K562 (cell line): Measurements from ENCODE around the gene GLIS1. TPM values are rescaled to one million over a fixed set of nuclear protein-coding genes. Genes with fewer than 3 reads are reported as not detected.

ENCODE experiments used
- ATAC-seq: fragments of 200-7000 bp; cut with Tn5 transposase; 3 replicates; pipeline ENCODE4 v1.9.1; 2020; ENCODE audit warnings: moderate library complexity
- BruUV-seq: library from RNA; stranded (reverse); fragments of 400-500 nt; replicated peaks from 2 replicates; lab custom pipeline; 2021; lab: Mats Ljungman, UMichigan
- CTCF ChIA-PET: fragments of 300-600 bp; formaldehyde crosslinking; extraction: SDS; loops from one replicate; lab custom pipeline; 2021; ENCODE audit warnings: low intra/inter-chr PET ratio; lab: Yijun Ruan, JAX
- POLR2A ChIA-PET: fragments of 300-600, 350-650 bp; sonication (Branson Sonifier 250); formaldehyde crosslinking; extraction: SDS; loops from one replicate; lab custom pipeline; 2021; ENCODE audit warnings: antibody characterized with exemption, inconsistent platforms; lab: Yijun Ruan, JAX
- DNase-seq, 4 experiments: peaks; one replicate each; pipeline versions ENCODE4 v3.0.0 to v3.0.0-alpha.2; 2011 to 2018; ENCODE audit warnings: low spot score in 3 of 4, mixed read lengths in 3 of 4; ENCODE audit errors: extremely low read depth in 1 of 4
- FAIRE-seq: peaks from 2 replicates; lab custom pipeline; 2011; peaks lifted over from hg19 to GRCh38; lab: Jason Lieb, UNC
- H2AFZ ChIP-seq: 2 replicates; pipeline ENCODE4 v1.6.0; 2011; ENCODE audit warnings: low read depth, low read length, control low read depth, inconsistent platforms
- H3K27ac ChIP-seq: fragments of 200-600 bp; 3 replicates; pipeline ENCODE4 v1.8.0; 2011; ENCODE audit warnings: low read depth, mild to moderate bottlenecking, control low read depth, inconsistent platforms, low read length, moderate library complexity, mixed read lengths; ENCODE audit errors: extremely low read depth
- H3K27me3 ChIP-seq, 2 experiments: fragments of 300-600 bp in 1 of 2; 2 replicates in 1 of 2; 3 replicates in 1 of 2; pipeline versions ENCODE4 v1.6.0 to v1.8.0; 2011; ENCODE audit warnings: inconsistent platforms in 2 of 2, low read length in 2 of 2, mild to moderate bottlenecking in 1 of 2, mixed read lengths in 1 of 2, moderate library complexity in 1 of 2; ENCODE audit not compliant: control insufficient read depth in 2 of 2, insufficient read depth in 2 of 2
- H3K36me3 ChIP-seq: fragments of 300-600 bp; 3 replicates; pipeline ENCODE4 v1.8.0; 2011; ENCODE audit warnings: mild to moderate bottlenecking, low read length, inconsistent platforms; ENCODE audit not compliant: control insufficient read depth, insufficient read depth
- H3K4me1 ChIP-seq, 2 experiments: fragments of 200-600 bp in 1 of 2; replicated peaks in 1 of 2; 2 replicates in 1 of 2; 3 replicates in 1 of 2; pipeline versions ENCODE4 v1.5.1 to v1.8.0; 2011; ENCODE audit warnings: inconsistent platforms in 2 of 2, low read length in 2 of 2, mild to moderate bottlenecking in 1 of 2, mixed read lengths in 1 of 2, moderate library complexity in 1 of 2; ENCODE audit not compliant: control insufficient read depth in 2 of 2, insufficient read depth in 2 of 2
- H3K4me2 ChIP-seq: 2 replicates; pipeline ENCODE4 v1.6.1; 2011; ENCODE audit warnings: low read length, control low read depth, inconsistent platforms, mixed read lengths; ENCODE audit not compliant: insufficient read depth
- H3K4me3 ChIP-seq: fragments of 200-600 bp; sonication (generic), shearing (Covaris generic); 2 replicates; pipeline ENCODE4 v1.5.1; 2016; ENCODE audit warnings: control low read depth, inconsistent platforms
- H3K79me2 ChIP-seq: fragments of 200-600 bp; 3 replicates; pipeline ENCODE4 v1.8.0; 2011; ENCODE audit warnings: low read length, inconsistent platforms; ENCODE audit not compliant: control insufficient read depth, insufficient read depth
- H3K9ac ChIP-seq, 2 experiments: 2 replicates each; pipeline versions ENCODE4 v1.6.0 to v1.6.1; 2011; ENCODE audit warnings: low read depth in 2 of 2, low read length in 2 of 2, control low read depth in 1 of 2, inconsistent platforms in 1 of 2, mild to moderate bottlenecking in 1 of 2, mixed read lengths in 1 of 2; ENCODE audit not compliant: insufficient read depth in 1 of 2
- H3K9me1 ChIP-seq: one replicate; pipeline ENCODE4 v1.6.0; 2011; ENCODE audit warnings: inconsistent platforms, mild to moderate bottlenecking, low read length, moderate library complexity; ENCODE audit not compliant: control insufficient read depth, insufficient read depth
- H3K9me3 ChIP-seq: replicated peaks from 2 replicates; pipeline ENCODE4 v1.5.1; 2011; ENCODE audit warnings: low read depth, low read length, inconsistent platforms; ENCODE audit not compliant: control insufficient read depth, insufficient read depth
- H4K20me1 ChIP-seq: replicated peaks from 2 replicates; pipeline ENCODE4 v1.6.1; 2011; ENCODE audit warnings: low read length, inconsistent platforms, mixed read lengths; ENCODE audit not compliant: control insufficient read depth, insufficient read depth
- BCL6 ChIP-seq: fragments of 250-450 bp; sonication (Bioruptor Pico); IDR thresholded peaks from 2 replicates; pipeline ENCODE4 v1.4.0; 2020
- CBFA2T2 ChIP-seq: fragments of 450-650 bp; conservative IDR thresholded peaks from 2 replicates; pipeline ENCODE4 v1.6.1; 2017; ENCODE audit warnings: mild to moderate bottlenecking
- E2F6 ChIP-seq, 2 experiments: IDR thresholded peaks; 2 replicates each; pipeline ENCODE4 v1.6.1; 2011; ENCODE audit warnings: borderline replicate concordance in 1 of 2, control low read depth in 1 of 2, low read depth in 1 of 2, low read length in 1 of 2, mild to moderate bottlenecking in 1 of 2, mixed read lengths in 1 of 2, moderate library complexity in 1 of 2; ENCODE audit not compliant: insufficient read depth in 1 of 2, insufficient read length in 1 of 2, poor library complexity in 1 of 2, severe bottlenecking in 1 of 2; ENCODE audit errors: extremely low read depth in 1 of 2
- GATA2 ChIP-seq: sonication (generic); formaldehyde crosslinking; IDR thresholded peaks from 2 replicates; pipeline ENCODE4 v1.4.0; 2020; ENCODE audit warnings: mild to moderate bottlenecking, missing genetic modification reagents
- HSF4 ChIP-seq: fragments of 250-450 bp; sonication (Bioruptor Pico); IDR thresholded peaks from 2 replicates; pipeline ENCODE4 v2.1.2; 2022; ENCODE audit warnings: mild to moderate bottlenecking, moderate library complexity, borderline replicate concordance
- PCBP1 ChIP-seq: fragments of 200-400 bp; formaldehyde crosslinking; IDR thresholded peaks from 2 replicates; pipeline ENCODE4 v1.6.1; 2018; ENCODE audit warnings: mild to moderate bottlenecking, low read depth, low read length; ENCODE audit not compliant: poor library complexity, severe bottlenecking
- POU5F1 ChIP-seq: fragments of 150-350 bp; IDR thresholded peaks from 2 replicates; pipeline ENCODE4 v1.6.1; 2014; ENCODE audit warnings: borderline replicate concordance, low read length, low read depth, mild to moderate bottlenecking; ENCODE audit not compliant: partially characterized antibody
- SP2 ChIP-seq: IDR thresholded peaks from 2 replicates; pipeline ENCODE4 v1.6.1; 2011; ENCODE audit warnings: mild to moderate bottlenecking, low read depth, low read length, moderate library complexity; ENCODE audit not compliant: poor library complexity, severe bottlenecking; ENCODE audit errors: extremely low read depth
- ZBTB2 ChIP-seq: fragments of 450-650 bp; IDR thresholded peaks from 2 replicates; pipeline ENCODE4 v1.6.1; 2016; ENCODE audit warnings: antibody characterized with exemption
- WGBS: fragments of 100-300 bp; shearing (Covaris generic); methylation state at CpG from one replicate; pipeline ENCODE4 v1.1.6; 2016; ENCODE audit warnings: low coverage, mixed read lengths; ENCODE audit not compliant: insufficient coverage; ENCODE audit errors: missing lambda C conversion rate; 5-methylcytosine and 5-hydroxymethylcytosine counted together
- in situ Hi-C: fragments of 300-500 bp; cut with MboI; formaldehyde crosslinking; loops from 4 replicates; pipeline ENCODE4 v1.15.0; 2018; ENCODE audit warnings: inconsistent platforms, mixed read lengths
- intact Hi-C: fragments of 100-400 bp; cut with micrococcal nuclease; formaldehyde crosslinking; loops from 2 replicates; pipeline ENCODE4 v1.14.2; 2022
- polyA plus RNA-seq, 8 experiments: library from polyadenylated mRNA; depleted of rRNA in 4 of 8; stranded (reverse) in 5 of 8; unstranded in 3 of 8; fragments of >200 nt; fragmentation: Nextera tagmentation in 2 of 8; fragmentation: Illumina TruSeq in 1 of 8; extraction: Ambion mirVana in 2 of 8; extraction: Trizol in 1 of 8; gene quantifications; 2 replicates each; pipeline versions ENCODE4 v1.2.1 to v1.2.3, GENCODE V29; 2011 to 2014; ENCODE audit warnings: inconsistent platforms in 1 of 8, missing spikeins in 1 of 8
- total RNA-seq, 7 experiments: library from RNA; depleted of rRNA in 6 of 7; stranded (reverse); fragments of >200 nt in 6 of 7; fragmentation: Illumina TruSeq in 2 of 7; extraction: Trizol in 2 of 7; gene quantifications; 2 replicates each; pipeline versions ENCODE4 v1.2.1 to v1.2.3, GENCODE V29; 2011 to 2021; ENCODE audit warnings: low replicate concordance in 1 of 7

The GLIS1 gene
- total and polyA plus RNA-seq, 9 of the 15 experiments (the other 6 are each of a cell fraction or from before 2014, with no cell fraction given) = not detected

- BruUV-seq = no TSS peak
- H3K4me3 ChIP-seq = no peak overlapping the region
- POLR2A ChIA-PET = no interaction called here
- CTCF ChIA-PET = interaction anchor here (0.5 to 1.5 kb wide), 4 partner anchors 109 to 416 kb away, joined by 3 to 12 read pairs (median 6); no protein-coding TSS in a partner anchor
- H3K4me1 ChIP-seq = peaks cover 0 to 4% of the 10 kb centered on the region in 2 experiments; a peak in 1 of 5 replicates
- peaks cover 9% of the 10 kb centered on the region for H4K20me1 ChIP-seq
- intact Hi-C loops = loop anchor here (1.0 to 10.0 kb wide), 4 partner anchors 109 to 460 kb away; partner anchors contain the start of genes IFT25 and LRRC42
- ATAC-seq (peak; percentile 8; the same call in 2 of the 3 replicates), DNase-seq (no peak), FAIRE-seq (no peak)
- no peak overlapping the region for H3K27ac ChIP-seq
- H3K79me2 ChIP-seq = no peaks in the 10 kb centered on the region
- H3K4me2 ChIP-seq = no peak overlapping the region
- H3K9me3 ChIP-seq = no peaks in the 10 kb centered on the region
- H3K9me1 ChIP-seq = no peaks in the 10 kb centered on the region
- H3K36me3 ChIP-seq = no peaks in the 10 kb centered on the region
- no peak overlapping the region; a peak in 1 of 4 replicates for H3K9ac ChIP-seq
- in situ Hi-C loops = loop anchor here (5.0 kb wide), 1 partner anchor 267 kb away; no protein-coding TSS in a partner anchor
- WGBS = 7% methylated on average over 19 of the region's 19 CpGs
- no peak overlapping the region for H2AFZ ChIP-seq
- H3K27me3 ChIP-seq = peaks cover 37 to 83% of the 10 kb centered on the region in 2 experiments
- no peak for TF ChIP-seq ZBTB2
- no peak for TF ChIP-seq POU5F1
- TF ChIP-seq E2F6 (IDR thresholded peaks at IDR 0.05; ENCODE audit: borderline replicate concordance in 1 of 2, extremely low read depth in 1 of 2, insufficient read depth in 1 of 2, insufficient read length in 1 of 2, low read depth in 1 of 2, low read length in 1 of 2, poor library complexity in 1 of 2, severe bottlenecking in 1 of 2) = no peak
- no peak for TF ChIP-seq BCL6 (CRISPR knock-in tag)
- no peak for TF ChIP-seq PCBP1
- no peak for TF ChIP-seq GATA2 (CRISPR knock-in tag)
- TF ChIP-seq CBFA2T2 = no peak
- TF ChIP-seq HSF4 = no peak
- TF ChIP-seq SP2 = no peak
Measured at GRCh38 chr1:53484705-53485477, 254.1 kb downstream of the GLIS1 start.
